ENCODE measurements around the gene ATM. TPM values are rescaled to one million over a fixed set of nuclear protein-coding genes. Genes with fewer than 3 reads are reported as not detected.

The ATM gene
- total RNA-seq, 4 donors from 2014 or later: 31.7 to 135 (median 88.5) TPM

GRCh38 chr11:108218455-108218854 lies 4.4 kb upstream of the ATM start:
- Histone ChIP-seq H3K27me3 (no peaks in the 10 kb centered on the region), H3K36me3 (no peaks in the 10 kb centered on the region), H3K4me3 (no peak overlapping the region), H3K4me1 (peaks cover 0 to 31% (median 16%) of the 10 kb centered on the region in 4 donors), H3K9me3 (no peaks in the 10 kb centered on the region), H3K27ac (no peak overlapping the region)
- WGBS, 2 donors (ENCODE audit: low coverage in 1 of 2): 42 to 67% methylated on average over 2 of the region's 2 CpGs
- intact Hi-C loops (cut with DNase I; ENCODE audit: low total_unique reads): no loop called here
- in situ Hi-C loops (cut with MboI; ENCODE audit: low pct_ligation_motif_present in 1 of 4, low pct_unique_long_range_greater_than_20kb in 1 of 4, low sequenced_read_pairs in 3 of 4): loop anchor here in 1 of 4 donors (25.0 kb wide), 1 partner anchor 444 kb away; the partner anchor contains the start of gene DDX10
- no peak for TF ChIP-seq POLR2A (IDR thresholded peaks at IDR 0.05)
- no peak for TF ChIP-seq POLR2AphosphoS5 (IDR thresholded peaks at IDR 0.05)
- TF ChIP-seq, protein P1, sequence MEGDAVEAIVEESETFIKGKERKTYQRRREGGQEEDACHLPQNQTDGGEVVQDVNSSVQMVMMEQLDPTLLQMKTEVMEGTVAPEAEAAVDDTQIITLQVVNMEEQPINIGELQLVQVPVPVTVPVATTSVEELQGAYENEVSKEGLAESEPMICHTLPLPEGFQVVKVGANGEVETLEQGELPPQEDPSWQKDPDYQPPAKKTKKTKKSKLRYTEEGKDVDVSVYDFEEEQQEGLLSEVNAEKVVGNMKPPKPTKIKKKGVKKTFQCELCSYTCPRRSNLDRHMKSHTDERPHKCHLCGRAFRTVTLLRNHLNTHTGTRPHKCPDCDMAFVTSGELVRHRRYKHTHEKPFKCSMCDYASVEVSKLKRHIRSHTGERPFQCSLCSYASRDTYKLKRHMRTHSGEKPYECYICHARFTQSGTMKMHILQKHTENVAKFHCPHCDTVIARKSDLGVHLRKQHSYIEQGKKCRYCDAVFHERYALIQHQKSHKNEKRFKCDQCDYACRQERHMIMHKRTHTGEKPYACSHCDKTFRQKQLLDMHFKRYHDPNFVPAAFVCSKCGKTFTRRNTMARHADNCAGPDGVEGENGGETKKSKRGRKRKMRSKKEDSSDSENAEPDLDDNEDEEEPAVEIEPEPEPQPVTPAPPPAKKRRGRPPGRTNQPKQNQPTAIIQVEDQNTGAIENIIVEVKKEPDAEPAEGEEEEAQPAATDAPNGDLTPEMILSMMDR (IDR thresholded peaks at IDR 0.05): no peak
- no peak for TF ChIP-seq EP300 (IDR thresholded peaks at IDR 0.05; ENCODE audit: low read depth)
- no peak for DNase-seq

DNA sequence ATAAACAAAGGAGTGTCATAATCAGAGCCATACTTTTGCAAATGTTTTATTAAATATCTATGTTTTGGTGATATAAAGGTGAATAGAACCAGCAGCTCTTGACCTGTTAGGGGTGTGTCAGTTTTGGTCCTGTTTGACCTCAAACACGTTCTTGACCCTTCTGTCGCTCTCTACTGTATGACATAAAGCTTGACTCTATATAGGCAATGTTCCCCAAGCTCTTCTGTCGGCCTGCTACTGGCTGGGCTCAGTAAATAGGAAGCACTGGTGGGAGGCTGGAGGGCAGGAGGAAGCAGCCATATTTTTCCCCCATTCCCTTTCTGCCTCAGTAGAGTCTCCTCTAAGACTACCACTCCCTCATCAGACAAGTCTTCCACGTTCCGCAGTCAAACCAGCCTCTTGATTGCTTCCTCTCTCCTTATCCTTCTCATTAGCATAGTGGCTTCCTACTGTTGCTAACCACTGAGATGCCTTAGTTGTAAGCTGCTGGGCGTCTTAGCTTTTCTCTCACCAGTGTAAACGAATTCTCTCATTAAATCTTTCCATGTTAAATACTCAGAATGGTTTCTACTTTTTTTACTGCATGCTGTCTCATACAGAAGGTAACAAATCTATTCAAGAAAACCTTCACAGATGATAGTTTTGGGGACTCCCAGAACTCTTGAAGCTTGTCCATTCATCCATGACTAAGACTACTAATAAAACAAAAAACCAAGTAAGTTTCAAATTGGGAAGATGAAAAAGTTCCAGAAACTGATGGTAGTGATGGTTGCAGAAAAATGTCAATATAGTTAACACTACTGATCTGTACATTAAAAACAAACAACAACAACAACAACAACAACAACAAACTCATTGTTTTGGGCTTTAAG lies 3.7 kb upstream of the ATM start:
- Histone ChIP-seq H3K27ac (no peak overlapping the region), H3K9me3 (no peaks in the 10 kb centered on the region), H3K4me3 (no peak overlapping the region), H3K27me3 (no peaks in the 10 kb centered on the region), H3K36me3 (no peaks in the 10 kb centered on the region), H3K4me1 (peaks cover 3 to 38% (median 23%) of the 10 kb centered on the region in 4 donors)
- DNase-seq: no peak
- intact Hi-C loops (cut with DNase I; ENCODE audit: low total_unique reads) (no loop called here), in situ Hi-C loops (cut with MboI; ENCODE audit: low pct_ligation_motif_present in 1 of 4, low pct_unique_long_range_greater_than_20kb in 1 of 4, low sequenced_read_pairs in 3 of 4) (loop anchor here in 1 of 4 donors (25.0 kb wide), 1 partner anchor 443 kb away; the partner anchor contains the start of gene DDX10)
- 76% methylated on average over 6 to 7 of the region's 7 CpGs for WGBS, 2 donors (ENCODE audit: low coverage in 1 of 2)
- TF ChIP-seq POLR2AphosphoS5 (IDR thresholded peaks at IDR 0.05) (no peak), POLR2A (IDR thresholded peaks at IDR 0.05) (no peak), EP300 (IDR thresholded peaks at IDR 0.05; ENCODE audit: low read depth) (no peak)
- TF ChIP-seq, protein P1 (IDR thresholded peaks at IDR 0.05): no peak

GRCh38 chr11:108220721-108221336 lies 2.0 kb upstream of the ATM start:
- in situ Hi-C loops (cut with MboI; ENCODE audit: low pct_ligation_motif_present in 1 of 4, low pct_unique_long_range_greater_than_20kb in 1 of 4, low sequenced_read_pairs in 3 of 4) (loop anchor here in 2 of 4 donors (10.0 to 25.0 kb wide), 4 partner anchors 96 to 444 kb away; partner anchors contain the start of genes DDX10 (in 2 of the 2), ACAT1 (in 1 of the 2) and C11orf65 (in 1 of the 2)), intact Hi-C loops (cut with DNase I; ENCODE audit: low total_unique reads) (loop anchor here (5.0 kb wide), 1 partner anchor 104 kb away; no protein-coding TSS in a partner anchor)
- Histone ChIP-seq H3K36me3 (no peaks in the 10 kb centered on the region), H3K4me1 (peaks cover 8 to 53% (median 26%) of the 10 kb centered on the region in 4 donors), H3K9me3 (no peaks in the 10 kb centered on the region), H3K27me3 (no peaks in the 10 kb centered on the region), H3K27ac (peak overlapping the region in 2 of 4 donors; percentile 94), H3K4me3 (peak overlapping the region in 2 of 4 donors; percentile 56 to 75)
- no peak for DNase-seq
- TF ChIP-seq, protein P1 (IDR thresholded peaks at IDR 0.05): no peak
- TF ChIP-seq EP300 (IDR thresholded peaks at IDR 0.05; ENCODE audit: low read depth): no peak
- TF ChIP-seq POLR2AphosphoS5 (IDR thresholded peaks at IDR 0.05): no peak
- TF ChIP-seq POLR2A (IDR thresholded peaks at IDR 0.05): no peak
- 41 to 50% methylated on average over 5 of the region's 5 CpGs for WGBS, 2 donors (ENCODE audit: low coverage in 1 of 2)

GRCh38 chr11:108221371-108221770 lies 1.5 kb upstream of the ATM start:
- Histone ChIP-seq H3K4me3 (peak overlapping the region; percentile 46 to 76 (median 66)), H3K9me3 (no peaks in the 10 kb centered on the region), H3K36me3 (no peaks in the 10 kb centered on the region), H3K27me3 (no peaks in the 10 kb centered on the region), H3K27ac (peak overlapping the region; percentile 91 to 96 (median 94)), H3K4me1 (peaks cover 8 to 58% (median 27%) of the 10 kb centered on the region in 4 donors)
- 7 to 11% methylated on average over 3 to 12 of the region's 12 CpGs for WGBS, 2 donors (ENCODE audit: low coverage in 1 of 2)
- in situ Hi-C loops (cut with MboI; ENCODE audit: low pct_ligation_motif_present in 1 of 4, low pct_unique_long_range_greater_than_20kb in 1 of 4, low sequenced_read_pairs in 3 of 4): loop anchor here in 2 of 4 donors (10.0 to 25.0 kb wide), 4 partner anchors 97 to 443 kb away; partner anchors contain the start of genes DDX10 (in 2 of the 2), ACAT1 (in 1 of the 2) and C11orf65 (in 1 of the 2)
- DNase-seq: no peak
- intact Hi-C loops (cut with DNase I; ENCODE audit: low total_unique reads): loop anchor here (5.0 kb wide), 1 partner anchor 104 kb away; no protein-coding TSS in a partner anchor
- no peak for TF ChIP-seq EP300 (IDR thresholded peaks at IDR 0.05; ENCODE audit: low read depth)
- TF ChIP-seq, protein P1 (IDR thresholded peaks at IDR 0.05): no peak
- no peak for TF ChIP-seq POLR2AphosphoS5 (IDR thresholded peaks at IDR 0.05)
- TF ChIP-seq POLR2A (IDR thresholded peaks at IDR 0.05): no peak
